A549 (cell line): ENCODE results near the gene CFAP46. TPM values are rescaled to one million over a fixed set of nuclear protein-coding genes. Genes with fewer than 3 reads are reported as not detected.

ENCODE experiments used
- ATAC-seq, 2 experiments: fragments of 200-7000 bp in 1 of 2; fragments of >200 bp in 1 of 2; cut with Nextera tagmentation in 1 of 2; cut with Tn5 transposase in 1 of 2; 3 replicates each; pipeline versions ENCODE4 v1.8.0 to v1.9.1; 2018 to 2020; ENCODE audit warnings: mild to moderate bottlenecking in 1 of 2, moderate library complexity in 1 of 2
- CTCF ChIA-PET: fragments of 300-600 bp; sonication (Branson Sonifier 250); formaldehyde crosslinking; extraction: SDS; loops from one replicate; lab custom pipeline; 2021; ENCODE audit warnings: antibody characterized with exemption, inconsistent platforms; lab: Yijun Ruan, JAX
- POLR2A ChIA-PET: fragments of 350-600 bp; formaldehyde crosslinking; extraction: SDS; loops from one replicate; lab custom pipeline; 2021; ENCODE audit warnings: antibody characterized with exemption, inconsistent platforms; lab: Yijun Ruan, JAX
- DNase-seq, 2 experiments: peaks; one replicate each; pipeline versions ENCODE4 v3.0.0 to v3.0.0-alpha.2; 2011 to 2016; ENCODE audit warnings: low read depth in 1 of 2, low spot score in 1 of 2
- FAIRE-seq: peaks from 2 replicates; lab custom pipeline; 2011; peaks lifted over from hg19 to GRCh38; lab: Jason Lieb, UNC
- H3K27ac ChIP-seq, 2 experiments: fragments of >200 bp; sonication (Bioruptor Twin); formaldehyde crosslinking; 3 replicates each; pipeline ENCODE4 v1.5.1; 2016 to 2017
- H3K4me1 ChIP-seq: fragments of >200 bp; sonication (Bioruptor Twin); formaldehyde crosslinking; 3 replicates; pipeline ENCODE4 v1.6.1; 2016
- H3K4me2 ChIP-seq: fragments of >200 bp; sonication (Bioruptor Twin); formaldehyde crosslinking; 3 replicates; pipeline ENCODE4 v1.6.1; 2016
- H3K4me3 ChIP-seq: fragments of >200 bp; sonication (Bioruptor Twin); formaldehyde crosslinking; 3 replicates; pipeline ENCODE4 v1.5.1; 2016
- H3K9me3 ChIP-seq: fragments of >200 bp; sonication (Bioruptor Twin); formaldehyde crosslinking; 3 replicates; pipeline ENCODE4 v1.6.1; 2016
- CBX2 ChIP-seq: fragments of 200-600 bp; sonication (generic); IDR thresholded peaks from 2 replicates; pipeline ENCODE4 v1.6.1; 2016; ENCODE audit warnings: low read depth, mild to moderate bottlenecking, borderline replicate concordance
- CEBPB ChIP-seq, 2 experiments: fragments of >200 bp in 1 of 2; sonication (Bioruptor Twin) in 1 of 2; formaldehyde crosslinking in 1 of 2; IDR thresholded peaks; 2 replicates each; pipeline ENCODE4 v1.6.1; 2012 to 2016
- EHF ChIP-seq: fragments of 250-450 bp; sonication (Bioruptor Pico); IDR thresholded peaks from 2 replicates; pipeline ENCODE4 v1.5.0; 2020; ENCODE audit warnings: mild to moderate bottlenecking
- EHMT2 ChIP-seq: fragments of 200-600 bp; sonication (generic); IDR thresholded peaks from 2 replicates; pipeline ENCODE4 v1.6.1; 2016; ENCODE audit warnings: antibody characterized with exemption, low read depth, mild to moderate bottlenecking, moderate library complexity
- EP300 ChIP-seq, 2 experiments: fragments of >200 bp; sonication (Bioruptor Twin); formaldehyde crosslinking; IDR thresholded peaks; 2 replicates in 1 of 2; 3 replicates in 1 of 2; pipeline ENCODE4 v1.6.1; 2016 to 2017
- ESRRA ChIP-seq: fragments of 150-350 bp; IDR thresholded peaks from 2 replicates; pipeline ENCODE4 v1.6.1; 2014; ENCODE audit warnings: mild to moderate bottlenecking, low read length, borderline replicate concordance
- FOSB ChIP-seq: fragments of 250-450 bp; sonication (Bioruptor Pico); IDR thresholded peaks from 2 replicates; pipeline ENCODE4 v1.5.0; 2020; ENCODE audit warnings: mild to moderate bottlenecking, moderate library complexity
- FOXS1 ChIP-seq: fragments of 250-450 bp; sonication (Bioruptor Pico); IDR thresholded peaks from 2 replicates; pipeline ENCODE4 v1.5.0; 2020; ENCODE audit warnings: mild to moderate bottlenecking, moderate library complexity
- HEYL ChIP-seq: fragments of 250-450 bp; sonication (Bioruptor Pico); IDR thresholded peaks from 2 replicates; pipeline ENCODE4 v1.8.0; 2021; ENCODE audit warnings: mild to moderate bottlenecking, moderate library complexity
- HOXA7 ChIP-seq: fragments of 250-450 bp; sonication (Bioruptor Pico); IDR thresholded peaks from 2 replicates; pipeline ENCODE4 v1.5.0; 2020; ENCODE audit warnings: mild to moderate bottlenecking, moderate library complexity
- HOXB13 ChIP-seq: fragments of 250-450 bp; sonication (Bioruptor Pico); IDR thresholded peaks from 2 replicates; pipeline ENCODE4 v1.5.0; 2020; ENCODE audit warnings: low read depth, mild to moderate bottlenecking, moderate library complexity
- HOXB5 ChIP-seq: fragments of 250-450 bp; sonication (Bioruptor Pico); IDR thresholded peaks from 2 replicates; pipeline ENCODE4 v1.5.0; 2020; ENCODE audit warnings: mild to moderate bottlenecking, moderate library complexity
- NR3C1 ChIP-seq: fragments of >200 bp; sonication (Bioruptor Twin); formaldehyde crosslinking; IDR thresholded peaks from 3 replicates; pipeline ENCODE4 v1.6.1; 2017
- PHF8 ChIP-seq: fragments of 200-600 bp; sonication (generic); IDR thresholded peaks from 2 replicates; pipeline ENCODE4 v1.6.1; 2016; ENCODE audit warnings: low read depth, mild to moderate bottlenecking, antibody characterized with exemption, moderate library complexity, borderline replicate concordance
- POLR2AphosphoS2 ChIP-seq: conservative IDR thresholded peaks from 2 replicates; pipeline ENCODE4 v1.6.1; 2012; ENCODE audit warnings: low read length, improper control_type of control experiment, inconsistent platforms
- RAD21 ChIP-seq, 2 experiments: fragments of >200 bp in 1 of 2; sonication (Bioruptor Twin) in 1 of 2; formaldehyde crosslinking in 1 of 2; IDR thresholded peaks in 1 of 2; conservative IDR thresholded peaks in 1 of 2; 2 replicates in 1 of 2; 3 replicates in 1 of 2; pipeline ENCODE4 v1.6.1; 2012 to 2018; ENCODE audit warnings: inconsistent platforms in 1 of 2
- RCOR1 ChIP-seq: fragments of 150-350 bp; IDR thresholded peaks from 2 replicates; pipeline ENCODE4 v1.6.1; 2014; ENCODE audit warnings: antibody characterized with exemption, low read length, low read depth
- RNF2 ChIP-seq: fragments of 200-600 bp; sonication (generic); IDR thresholded peaks from 2 replicates; pipeline ENCODE4 v1.6.1; 2016; ENCODE audit warnings: low read depth, mild to moderate bottlenecking, antibody characterized with exemption, moderate library complexity, borderline replicate concordance
- TFCP2L1 ChIP-seq: fragments of 250-450 bp; sonication (Bioruptor Pico); IDR thresholded peaks from 2 replicates; pipeline ENCODE4 v1.5.0; 2021; ENCODE audit warnings: mild to moderate bottlenecking
- WGBS: methylation state at CpG from one replicate; pipeline ENCODE4 v1.1.6; 2017; ENCODE audit errors: missing lambda C conversion rate; 5-methylcytosine and 5-hydroxymethylcytosine counted together
- polyA plus RNA-seq, 4 experiments: library from polyadenylated mRNA; depleted of rRNA in 3 of 4; stranded (reverse); fragments of >200 nt; fragmentation: RNase III in 1 of 4; extraction: RNeasy Plus Mini Kit Qiagen cat#74134 plus additional on column Dnase treatment in 1 of 4; gene quantifications; 2 replicates in 3 of 4; 3 replicates in 1 of 4; pipeline ENCODE4 v1.2.3, GENCODE V29; 2011 to 2017
- TF ChIP-seq, protein P1 (sequence below): fragments of >200 bp; sonication (Bioruptor Twin); formaldehyde crosslinking; IDR thresholded peaks from 2 replicates; pipeline ENCODE4 v1.6.1; 2016
- TF ChIP-seq, protein P2 (sequence below): fragments of 250-450 bp; sonication (Bioruptor Pico); IDR thresholded peaks from 2 replicates; pipeline ENCODE4 v1.5.0; 2021; ENCODE audit warnings: mild to moderate bottlenecking, moderate library complexity, borderline replicate concordance

Gene CFAP46
- polyA plus RNA-seq, 2 of the 4 experiments (the other 2 are of a cell fraction), result 0.88 to 1.8 TPM

DNA sequence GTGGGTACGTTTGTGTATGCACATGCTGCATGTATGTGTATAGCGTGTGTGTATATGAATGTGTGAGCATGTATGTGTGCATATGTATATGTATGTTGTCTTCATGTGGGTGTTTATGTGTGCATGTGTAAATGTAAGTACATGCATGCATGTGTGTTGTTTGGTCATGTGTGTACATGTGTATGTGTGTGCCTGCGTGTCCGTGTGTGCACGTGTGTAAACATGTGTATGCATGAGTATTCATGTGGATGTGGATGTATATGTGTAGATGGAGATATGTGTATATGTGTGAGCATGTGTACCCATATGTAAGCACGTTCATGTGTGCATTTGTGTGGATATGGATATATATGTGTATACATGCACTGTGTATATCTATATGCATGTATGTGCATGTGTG, 5.5 kb upstream of the CFAP46 start:
- Histone ChIP-seq H3K4me2 (no peak overlapping the region), H3K4me1 (no peaks in the 10 kb centered on the region), H3K27ac (no peak overlapping the region), H3K9me3 (no peaks in the 10 kb centered on the region), H3K4me3 (no peak overlapping the region)
- 9% methylated on average over 6 of the region's 6 CpGs for WGBS
- no peak for TF ChIP-seq EP300 (IDR thresholded peaks at IDR 0.05)
- ATAC-seq (no peak), DNase-seq (no peak), FAIRE-seq (no peak)
- CTCF ChIA-PET, result interaction anchor here (1.2 kb wide), 1 partner anchor 293 kb away, joined by 3 read pairs; no protein-coding TSS in a partner anchor
- POLR2A ChIA-PET, result no interaction called here

DNA sequence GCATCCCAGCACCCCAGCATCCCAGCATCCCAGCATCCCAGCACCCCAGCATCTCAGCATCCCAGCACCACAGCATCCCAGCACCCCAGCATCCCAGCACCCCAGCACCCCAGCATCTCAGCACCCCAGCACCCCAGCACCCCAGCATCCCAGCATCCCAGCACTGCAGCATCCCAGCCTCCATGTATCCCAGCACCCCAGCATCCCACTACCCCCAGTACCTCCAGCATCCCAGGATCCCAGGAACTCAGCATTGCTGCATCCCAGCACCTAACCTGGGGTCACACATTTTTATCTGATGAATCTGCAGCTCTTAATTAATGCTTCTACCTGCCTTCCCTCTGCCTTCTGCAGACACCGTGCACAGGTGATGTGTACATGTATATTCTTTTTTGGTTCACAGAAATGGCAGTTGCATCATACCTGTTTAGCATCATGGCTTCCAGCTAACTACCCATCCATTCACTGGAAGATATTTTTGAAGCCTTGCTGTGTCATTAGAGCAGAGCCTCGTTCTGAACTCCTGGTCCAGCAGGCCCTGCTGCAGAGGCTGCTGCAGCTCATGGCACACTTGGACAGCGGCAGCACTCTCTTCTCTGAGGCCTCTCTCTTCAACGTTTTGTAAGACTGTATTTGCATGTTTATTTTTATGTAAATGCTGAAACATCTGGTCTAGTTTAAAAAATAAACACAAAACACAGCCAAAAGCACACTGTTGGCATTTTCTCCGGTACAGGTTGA, 4.6 kb upstream of the CFAP46 start:
- CTCF ChIA-PET, result interaction anchor here (0.7 kb wide), 1 partner anchor 383 kb away, joined by 3 read pairs; no protein-coding TSS in a partner anchor
- no peak for TF ChIP-seq NR3C1
- no peak for TF ChIP-seq RAD21 (conservative IDR thresholded peaks at IDR 0.05 in 1 of 2, IDR thresholded peaks at IDR 0.05 in 1 of 2)
- TF ChIP-seq, all 56 proteins: peak for 0
- no peak for ATAC-seq
- no peak for DNase-seq
- no peaks in the 10 kb centered on the region for H3K9me3 ChIP-seq
- POLR2A ChIA-PET, result no interaction called here
- no peak overlapping the region for H3K27ac ChIP-seq
- no peak overlapping the region for H3K4me3 ChIP-seq
- no peak for FAIRE-seq
- 24% methylated on average over 5 of the region's 5 CpGs for WGBS
- H3K4me1 ChIP-seq, result no peaks in the 10 kb centered on the region
- H3K4me2 ChIP-seq, result no peak overlapping the region

DNA sequence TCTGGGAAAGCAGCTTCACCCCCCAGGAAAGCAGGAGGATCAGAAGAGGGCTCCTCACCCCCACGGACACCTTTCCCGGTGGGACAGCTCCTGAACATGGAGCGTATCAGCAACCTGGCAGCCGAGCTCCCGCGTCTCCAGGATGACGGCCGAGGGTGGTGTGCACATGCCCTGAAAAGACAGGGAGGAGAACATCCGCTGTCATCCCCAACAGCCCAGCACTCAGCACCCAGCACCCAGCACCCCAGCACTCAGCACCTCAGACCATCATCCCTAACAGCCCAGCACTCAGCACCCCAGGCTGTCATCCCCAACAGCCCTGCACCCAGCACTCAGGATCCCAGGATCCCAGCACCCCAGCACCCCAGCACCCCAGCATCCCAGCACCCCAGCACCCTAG, 3.9 kb upstream of the CFAP46 start:
- no peak overlapping the region for H3K4me3 ChIP-seq
- no peak overlapping the region for H3K27ac ChIP-seq
- DNase-seq (no peak), FAIRE-seq (no peak), ATAC-seq (no peak)
- H3K4me1 ChIP-seq, result no peaks in the 10 kb centered on the region
- ChIA-PET POLR2A (no interaction called here), CTCF (interaction anchor here (0.7 kb wide), 1 partner anchor 383 kb away, joined by 3 read pairs; no protein-coding TSS in a partner anchor)
- no peaks in the 10 kb centered on the region for H3K9me3 ChIP-seq
- H3K4me2 ChIP-seq, result no peak overlapping the region
- TF ChIP-seq TFCP2L1 (CRISPR knock-in tag) (no peak), POLR2AphosphoS2 (no peak), HOXB5 (CRISPR knock-in tag) (no peak), HEYL (CRISPR knock-in tag) (no peak), EP300 (IDR thresholded peaks at IDR 0.05) (no peak), ESRRA (no peak)
- 27% methylated on average over 3 of the region's 9 CpGs for WGBS

DNA sequence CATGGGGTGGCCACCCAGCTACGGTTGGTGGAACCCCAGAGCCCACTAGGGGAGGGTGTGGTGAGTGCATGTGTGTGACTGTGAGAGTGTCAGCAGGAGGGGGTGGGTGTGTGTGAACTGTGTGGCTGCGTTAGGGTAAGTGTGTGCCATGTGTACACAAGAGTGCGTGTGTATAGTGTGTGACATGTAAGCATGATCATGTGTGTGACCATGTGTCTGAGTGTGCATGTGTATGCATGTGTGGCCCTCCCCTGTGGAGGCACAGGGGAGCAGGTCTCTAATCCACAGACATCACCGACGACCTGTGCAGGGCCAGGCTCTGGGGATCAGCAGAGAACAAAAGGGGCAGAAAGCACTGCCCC, 3.5 kb upstream of the CFAP46 start:
- no peak overlapping the region for H3K4me3 ChIP-seq
- 28% methylated on average over 5 of the region's 5 CpGs for WGBS
- TF ChIP-seq HOXB13 (CRISPR knock-in tag) (no peak), CEBPB (IDR thresholded peaks at IDR 0.05) (no peak), TFCP2L1 (CRISPR knock-in tag) (no peak), RCOR1 (no peak), CBX2 (no peak), RAD21 (conservative IDR thresholded peaks at IDR 0.05 in 1 of 2, IDR thresholded peaks at IDR 0.05 in 1 of 2) (no peak)
- TF ChIP-seq, protein P1, sequence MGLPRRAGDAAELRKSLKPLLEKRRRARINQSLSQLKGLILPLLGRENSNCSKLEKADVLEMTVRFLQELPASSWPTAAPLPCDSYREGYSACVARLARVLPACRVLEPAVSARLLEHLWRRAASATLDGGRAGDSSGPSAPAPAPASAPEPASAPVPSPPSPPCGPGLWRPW, result no peak
- no peak for ATAC-seq
- DNase-seq, result no peak
- H3K27ac ChIP-seq, result no peak overlapping the region
- H3K4me1 ChIP-seq, result no peaks in the 10 kb centered on the region
- H3K4me2 ChIP-seq, result no peak overlapping the region
- FAIRE-seq, result no peak
- no peaks in the 10 kb centered on the region for H3K9me3 ChIP-seq
- CTCF ChIA-PET, result no interaction called here
- POLR2A ChIA-PET, result no interaction called here

DNA sequence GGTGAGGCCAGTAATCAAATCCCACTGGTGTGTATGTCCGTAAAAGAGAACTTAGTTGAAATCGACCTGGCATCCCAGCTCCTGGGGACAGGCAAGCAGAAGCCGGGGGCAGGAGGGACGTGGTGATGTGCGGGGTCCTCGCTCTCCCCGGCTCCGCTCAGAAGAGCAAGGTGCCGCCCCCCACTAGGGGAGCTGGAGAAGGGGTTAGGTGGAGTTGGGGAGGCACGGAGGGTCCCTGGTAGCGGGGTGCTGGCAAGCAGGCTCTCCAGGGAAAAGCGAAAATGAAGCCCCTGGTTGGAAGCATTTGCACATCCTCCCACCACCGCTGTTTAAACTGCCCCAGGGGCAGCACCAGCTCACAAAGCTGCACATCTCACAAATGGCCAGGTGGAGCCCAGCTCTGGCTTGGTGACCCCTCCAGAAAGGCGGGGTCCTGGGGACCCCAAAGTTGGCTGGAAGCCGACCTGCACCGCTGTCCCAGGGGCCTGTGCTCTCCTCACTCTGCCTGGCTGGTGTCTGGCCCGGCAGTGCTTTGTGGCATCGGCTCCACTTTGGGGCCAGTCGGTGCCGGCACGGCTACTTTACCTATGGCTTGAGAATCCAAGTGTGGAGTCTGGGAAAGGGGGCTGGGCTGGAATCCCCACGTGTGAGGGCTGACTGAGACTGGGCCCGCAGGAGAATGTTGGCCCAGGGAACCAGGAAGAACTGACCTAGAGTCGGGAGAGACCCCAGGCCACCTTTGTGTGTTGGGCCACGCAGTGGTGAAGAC, 2.9 kb upstream of the CFAP46 start:
- no peak for DNase-seq
- TF ChIP-seq EP300 (IDR thresholded peaks at IDR 0.05) (no peak), FOSB (CRISPR knock-in tag) (no peak), EHMT2 (no peak), EHF (CRISPR knock-in tag) (no peak), PHF8 (no peak), FOXS1 (no peak), HOXA7 (CRISPR knock-in tag) (no peak), NR3C1 (no peak), RNF2 (no peak), RCOR1 (no peak)
- TF ChIP-seq, protein P2, sequence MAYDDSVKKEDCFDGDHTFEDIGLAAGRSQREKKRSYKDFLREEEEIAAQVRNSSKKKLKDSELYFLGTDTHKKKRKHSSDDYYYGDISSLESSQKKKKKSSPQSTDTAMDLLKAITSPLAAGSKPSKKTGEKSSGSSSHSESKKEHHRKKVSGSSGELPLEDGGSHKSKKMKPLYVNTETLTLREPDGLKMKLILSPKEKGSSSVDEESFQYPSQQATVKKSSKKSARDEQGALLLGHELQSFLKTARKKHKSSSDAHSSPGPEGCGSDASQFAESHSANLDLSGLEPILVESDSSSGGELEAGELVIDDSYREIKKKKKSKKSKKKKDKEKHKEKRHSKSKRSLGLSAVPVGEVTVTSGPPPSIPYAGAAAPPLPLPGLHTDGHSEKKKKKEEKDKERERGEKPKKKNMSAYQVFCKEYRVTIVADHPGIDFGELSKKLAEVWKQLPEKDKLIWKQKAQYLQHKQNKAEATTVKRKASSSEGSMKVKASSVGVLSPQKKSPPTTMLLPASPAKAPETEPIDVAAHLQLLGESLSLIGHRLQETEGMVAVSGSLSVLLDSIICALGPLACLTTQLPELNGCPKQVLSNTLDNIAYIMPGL (CRISPR knock-in tag), result no peak
- TF ChIP-seq, all 56 proteins: peak for 0
- Histone ChIP-seq H3K9me3 (no peaks in the 10 kb centered on the region), H3K4me2 (no peak overlapping the region), H3K4me1 (no peaks in the 10 kb centered on the region), H3K27ac (no peak overlapping the region), H3K4me3 (no peak overlapping the region)
- ChIA-PET CTCF (no interaction called here), POLR2A (no interaction called here)
- ATAC-seq (no peak), FAIRE-seq (no peak)
- WGBS, result 49% methylated on average over 23 of the region's 25 CpGs
